ENCODE results near the gene FOXD1.

- TF ChIP-seq SMARCB1 (IDR thresholded peaks at IDR 0.05; ENCODE audit: insufficient read length, low read depth): no peak
- TF ChIP-seq POLR2A (conservative IDR thresholded peaks at IDR 0.05): no peak
- no peak for TF ChIP-seq SPI1 (IDR thresholded peaks at IDR 0.05; ENCODE audit: borderline replicate concordance, low read depth, low read length)
- no peak for TF ChIP-seq ARID2 (IDR thresholded peaks at IDR 0.05)
- TF ChIP-seq, protein P1, sequence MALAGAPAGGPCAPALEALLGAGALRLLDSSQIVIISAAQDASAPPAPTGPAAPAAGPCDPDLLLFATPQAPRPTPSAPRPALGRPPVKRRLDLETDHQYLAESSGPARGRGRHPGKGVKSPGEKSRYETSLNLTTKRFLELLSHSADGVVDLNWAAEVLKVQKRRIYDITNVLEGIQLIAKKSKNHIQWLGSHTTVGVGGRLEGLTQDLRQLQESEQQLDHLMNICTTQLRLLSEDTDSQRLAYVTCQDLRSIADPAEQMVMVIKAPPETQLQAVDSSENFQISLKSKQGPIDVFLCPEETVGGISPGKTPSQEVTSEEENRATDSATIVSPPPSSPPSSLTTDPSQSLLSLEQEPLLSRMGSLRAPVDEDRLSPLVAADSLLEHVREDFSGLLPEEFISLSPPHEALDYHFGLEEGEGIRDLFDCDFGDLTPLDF (CRISPR knock-in tag; IDR thresholded peaks at IDR 0.05): no peak
- no peak for TF ChIP-seq CEBPB (tag; IDR thresholded peaks at IDR 0.05)
- TF ChIP-seq KLF13 (tag; IDR thresholded peaks at IDR 0.05; ENCODE audit: borderline replicate concordance, low read depth): no peak
- TF ChIP-seq EP300 (IDR thresholded peaks at IDR 0.05; ENCODE audit: low read length): no peak
- TF ChIP-seq ZBTB1 (CRISPR knock-in tag; IDR thresholded peaks at IDR 0.05; ENCODE audit: borderline replicate concordance, low read depth): no peak
- no peak for TF ChIP-seq MAFK (IDR thresholded peaks at IDR 0.05; ENCODE audit: low read length)
- no peak for TF ChIP-seq NBN (IDR thresholded peaks at IDR 0.05; ENCODE audit: low read depth)
- TF ChIP-seq CEBPZ (IDR thresholded peaks at IDR 0.05; ENCODE audit: borderline replicate concordance, low read depth, low read length): no peak
- TF ChIP-seq NKRF (IDR thresholded peaks at IDR 0.05; ENCODE audit: borderline replicate concordance): no peak
- no peak for TF ChIP-seq CTCF (IDR thresholded peaks at IDR 0.05 in 2 of 3, conservative IDR thresholded peaks at IDR 0.05 in 1 of 3; ENCODE audit: insufficient read depth in 2 of 3, low read depth in 1 of 3, low read length in 3 of 3)
Measured at GRCh38 chr5:73495772-73496335, 47.3 kb upstream of the FOXD1 start.

All from K562 (cell line).